Astrocyte (in vitro differentiated cells and primary cell): ENCODE data around the gene CEP63. TPM values are rescaled to one million over a fixed set of nuclear protein-coding genes. Genes with fewer than 3 reads are reported as not detected.
A peak's percentile ranks its signal among the peaks of the same experiment; 100 is the strongest.

Source experiments
- DNase-seq: peaks from one replicate; pipeline ENCODE4 v3.0.0-alpha.2; 2010; ENCODE audit warnings: low read depth
- FAIRE-seq: peaks from 2 replicates; lab custom pipeline; 2011; peaks lifted over from hg19 to GRCh38; lab: Jason Lieb, UNC
- H2AFZ ChIP-seq: 2 replicates; pipeline ENCODE4 v1.6.0; 2012; ENCODE audit warnings: low read depth, low read length, inconsistent platforms
- H3K27ac ChIP-seq: 2 replicates; pipeline ENCODE4 v1.5.1; 2011; ENCODE audit warnings: low read depth, low read length, inconsistent platforms
- H3K27me3 ChIP-seq: 2 replicates; pipeline ENCODE4 v1.6.0; 2011; ENCODE audit warnings: low read length, inconsistent platforms; ENCODE audit not compliant: insufficient read depth
- H3K36me3 ChIP-seq: 2 replicates; pipeline ENCODE4 v1.5.1; 2011; ENCODE audit warnings: low read length, inconsistent platforms; ENCODE audit not compliant: insufficient read depth
- H3K4me1 ChIP-seq: 2 replicates; pipeline ENCODE4 v1.5.1; 2011; ENCODE audit warnings: low read length, inconsistent platforms; ENCODE audit not compliant: insufficient read depth
- H3K4me2 ChIP-seq: 2 replicates; pipeline ENCODE4 v1.6.0; 2012; ENCODE audit warnings: low read length, inconsistent platforms
- H3K4me3 ChIP-seq: 2 replicates; pipeline ENCODE4 v1.5.1; 2011; ENCODE audit warnings: low read depth, mild to moderate bottlenecking, low read length, inconsistent platforms; ENCODE audit not compliant: insufficient read depth
- H3K79me2 ChIP-seq: 2 replicates; pipeline ENCODE4 v1.6.0; 2012; ENCODE audit warnings: mild to moderate bottlenecking, low read length, inconsistent platforms; ENCODE audit not compliant: insufficient read depth
- H3K9ac ChIP-seq: 2 replicates; pipeline ENCODE4 v1.6.0; 2012; ENCODE audit warnings: mild to moderate bottlenecking, low read length, inconsistent platforms
- H3K9me3 ChIP-seq: 2 replicates; pipeline ENCODE4 v1.5.1; 2012; ENCODE audit warnings: low read depth, mild to moderate bottlenecking, low read length, inconsistent platforms; ENCODE audit not compliant: insufficient read depth
- H4K20me1 ChIP-seq: 2 replicates; pipeline ENCODE4 v1.6.0; 2012; ENCODE audit warnings: low read length, inconsistent platforms; ENCODE audit not compliant: insufficient read depth
- H3K27ac Mint-ChIP-seq: one replicate; pipeline ENCODE4 v1.8.0; 2021; ENCODE audit warnings: mild to moderate bottlenecking, mixed read lengths; ENCODE audit not compliant: unreplicated experiment
- H3K27me3 Mint-ChIP-seq: one replicate; pipeline ENCODE4 v1.8.0; 2021; ENCODE audit warnings: low read depth, mixed read lengths; ENCODE audit not compliant: unreplicated experiment
- H3K36me3 Mint-ChIP-seq: one replicate; pipeline ENCODE4 v1.8.0; 2021; ENCODE audit warnings: low read depth, mixed read lengths; ENCODE audit not compliant: unreplicated experiment
- H3K4me1 Mint-ChIP-seq: one replicate; pipeline ENCODE4 v1.8.0; 2021; ENCODE audit warnings: low read depth, mixed read lengths; ENCODE audit not compliant: unreplicated experiment
- H3K4me3 Mint-ChIP-seq: one replicate; pipeline ENCODE4 v1.8.0; 2021; ENCODE audit warnings: mild to moderate bottlenecking, moderate library complexity, mixed read lengths; ENCODE audit not compliant: unreplicated experiment
- H3K9me3 Mint-ChIP-seq: one replicate; pipeline ENCODE4 v1.8.0; 2021; ENCODE audit warnings: mild to moderate bottlenecking, mixed read lengths; ENCODE audit not compliant: unreplicated experiment
- EZH2 ChIP-seq: IDR thresholded peaks from 2 replicates; pipeline ENCODE4 v1.6.1; 2012; ENCODE audit warnings: mild to moderate bottlenecking, low read length, inconsistent platforms; ENCODE audit not compliant: insufficient read depth
- total RNA-seq: library from RNA; stranded (reverse); gene quantifications from 2 replicates; pipeline ENCODE4 v1.2.1, GENCODE V29; 2021
- TF ChIP-seq, protein P1 (sequence below): IDR thresholded peaks from 2 replicates; pipeline ENCODE4 v1.5.1; 2011; ENCODE audit warnings: low read depth, mild to moderate bottlenecking, inconsistent platforms, low read length, moderate library complexity; ENCODE audit not compliant: insufficient read depth

CEP63 gene
- total RNA-seq, 1 donor from 2014 or later = 21.3 TPM

DNA sequence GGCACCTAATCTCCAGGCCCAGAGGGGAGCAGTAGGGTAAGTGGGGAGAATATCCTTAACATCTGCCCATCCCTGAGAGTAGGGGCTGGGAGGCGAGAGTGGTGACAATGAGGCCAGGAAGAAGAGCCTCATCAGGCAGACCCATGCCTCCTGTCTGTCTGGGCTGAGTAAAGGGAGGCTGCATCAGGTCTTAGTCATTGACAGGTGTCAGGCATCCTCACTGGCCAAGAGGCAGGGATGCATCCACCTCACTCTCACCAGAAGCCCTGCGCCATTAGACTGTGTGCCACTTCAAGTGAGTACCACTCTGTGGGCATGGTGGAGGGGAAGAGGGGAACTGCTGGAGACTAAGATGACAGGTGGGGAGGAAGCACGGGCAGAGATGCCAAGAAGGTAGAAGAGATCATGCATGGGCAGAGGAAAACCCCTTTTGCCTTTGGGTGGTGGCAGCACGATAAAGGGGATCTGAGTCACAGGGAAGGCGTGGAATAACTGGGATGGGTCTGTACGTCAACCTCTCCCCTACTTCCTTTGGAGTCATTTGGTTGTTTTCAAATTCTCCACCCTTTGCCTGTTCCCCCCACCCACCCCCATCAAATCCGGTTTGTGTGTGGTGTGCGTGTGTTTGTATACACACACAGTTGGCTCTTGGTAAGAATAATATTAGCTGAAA, 14.2 kb upstream of the CEP63 start:
- FAIRE-seq (no peak), DNase-seq (peak; percentile 74)
- Histone ChIP-seq H3K4me1 (peaks cover 21% of the 10 kb centered on the region), H3K27ac (peak overlapping the region; percentile 52), H2AFZ (no peak overlapping the region), H3K27me3 (no peaks in the 10 kb centered on the region), H3K4me3 (no peak overlapping the region), H3K9me3 (no peaks in the 10 kb centered on the region), H3K36me3 (peaks cover under 1% of the 10 kb centered on the region), H4K20me1 (no peaks in the 10 kb centered on the region), H3K79me2 (no peaks in the 10 kb centered on the region), H3K9ac (peak overlapping the region; percentile 45), H3K4me2 (peak overlapping the region; percentile 31)
- Mint-ChIP-seq H3K9me3 (no peaks in the 10 kb centered on the region), H3K27me3 (no peaks in the 10 kb centered on the region), H3K36me3 (peaks cover 2% of the 10 kb centered on the region), H3K4me3 (no peak overlapping the region), H3K4me1 (peaks cover 23% of the 10 kb centered on the region), H3K27ac (no peak overlapping the region)
- TF ChIP-seq, protein P1, sequence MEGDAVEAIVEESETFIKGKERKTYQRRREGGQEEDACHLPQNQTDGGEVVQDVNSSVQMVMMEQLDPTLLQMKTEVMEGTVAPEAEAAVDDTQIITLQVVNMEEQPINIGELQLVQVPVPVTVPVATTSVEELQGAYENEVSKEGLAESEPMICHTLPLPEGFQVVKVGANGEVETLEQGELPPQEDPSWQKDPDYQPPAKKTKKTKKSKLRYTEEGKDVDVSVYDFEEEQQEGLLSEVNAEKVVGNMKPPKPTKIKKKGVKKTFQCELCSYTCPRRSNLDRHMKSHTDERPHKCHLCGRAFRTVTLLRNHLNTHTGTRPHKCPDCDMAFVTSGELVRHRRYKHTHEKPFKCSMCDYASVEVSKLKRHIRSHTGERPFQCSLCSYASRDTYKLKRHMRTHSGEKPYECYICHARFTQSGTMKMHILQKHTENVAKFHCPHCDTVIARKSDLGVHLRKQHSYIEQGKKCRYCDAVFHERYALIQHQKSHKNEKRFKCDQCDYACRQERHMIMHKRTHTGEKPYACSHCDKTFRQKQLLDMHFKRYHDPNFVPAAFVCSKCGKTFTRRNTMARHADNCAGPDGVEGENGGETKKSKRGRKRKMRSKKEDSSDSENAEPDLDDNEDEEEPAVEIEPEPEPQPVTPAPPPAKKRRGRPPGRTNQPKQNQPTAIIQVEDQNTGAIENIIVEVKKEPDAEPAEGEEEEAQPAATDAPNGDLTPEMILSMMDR = no peak
- no peak for TF ChIP-seq EZH2

DNA sequence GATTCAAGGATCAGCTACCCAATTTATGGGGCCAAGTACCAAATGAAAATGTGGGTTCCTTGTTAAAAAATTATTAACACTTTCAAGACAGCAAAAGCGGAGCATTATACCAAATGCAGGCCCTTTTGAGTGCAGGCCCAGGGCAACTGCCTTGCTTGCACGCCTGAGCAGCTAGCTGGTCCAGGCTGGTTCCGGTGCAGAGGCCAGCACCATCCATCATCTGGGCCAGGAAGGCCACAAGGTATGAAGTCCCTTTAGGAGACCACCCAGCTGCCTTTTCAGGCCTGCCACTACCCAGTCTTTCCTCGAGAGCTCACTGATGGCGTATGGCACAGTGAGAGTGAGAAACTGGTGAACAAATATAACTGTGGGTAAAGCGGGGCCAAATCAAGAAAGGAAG, 13.0 kb upstream of the CEP63 start:
- H3K4me3 Mint-ChIP-seq = no peak overlapping the region
- Histone ChIP-seq H3K4me3 (no peak overlapping the region), H3K4me2 (no peak overlapping the region), H3K79me2 (no peaks in the 10 kb centered on the region), H3K27me3 (no peaks in the 10 kb centered on the region), H3K4me1 (peaks cover 24% of the 10 kb centered on the region), H4K20me1 (no peaks in the 10 kb centered on the region), H3K36me3 (peaks cover 6% of the 10 kb centered on the region), H3K27ac (no peak overlapping the region), H3K9ac (no peak overlapping the region), H3K9me3 (no peaks in the 10 kb centered on the region), H2AFZ (no peak overlapping the region)
- peaks cover 29% of the 10 kb centered on the region for H3K4me1 Mint-ChIP-seq
- TF ChIP-seq, protein P1 = no peak
- FAIRE-seq (no peak), DNase-seq (no peak)
- H3K27ac Mint-ChIP-seq = no peak overlapping the region
- H3K27me3 Mint-ChIP-seq = no peaks in the 10 kb centered on the region
- H3K9me3 Mint-ChIP-seq = no peaks in the 10 kb centered on the region
- peaks cover 2% of the 10 kb centered on the region for H3K36me3 Mint-ChIP-seq

DNA sequence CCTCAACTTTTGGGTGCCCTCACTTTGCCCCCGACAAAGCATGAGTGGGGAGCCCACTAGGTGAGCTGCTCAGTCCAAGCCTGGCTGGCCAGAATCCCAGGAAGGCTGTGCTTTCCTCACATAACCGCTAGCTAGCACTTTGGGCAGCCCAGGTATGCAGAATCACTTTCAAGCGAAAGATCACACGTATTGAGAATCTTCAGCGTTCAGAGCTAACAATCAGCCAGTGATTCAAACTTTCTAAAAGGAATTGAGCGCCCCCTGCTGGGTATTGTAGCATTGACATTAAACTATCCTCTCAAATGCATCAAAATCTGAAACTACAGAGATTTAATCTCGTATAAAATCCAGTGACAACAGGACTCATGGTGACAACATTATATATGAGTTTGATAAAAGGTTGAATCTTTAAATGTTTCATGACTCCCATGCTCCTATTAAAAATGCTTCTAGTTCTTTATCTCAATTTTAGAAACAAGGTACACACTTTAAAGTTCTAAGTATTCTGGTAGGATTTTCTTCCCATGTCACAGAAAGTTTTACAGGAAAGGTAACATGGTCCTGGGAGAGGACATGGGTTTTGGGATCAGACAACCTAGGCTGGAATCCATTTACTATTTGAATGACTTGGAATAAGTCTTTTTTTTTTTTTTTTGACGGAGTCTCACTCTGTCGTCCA, 11.8 kb upstream of the CEP63 start:
- peak overlapping the region; percentile 39 for H3K27ac ChIP-seq
- H3K27ac Mint-ChIP-seq = no peak overlapping the region

More for the DNA sequence above, 11.8 kb upstream of the CEP63 start:
- H3K36me3 ChIP-seq = peaks cover 17% of the 10 kb centered on the region
- H3K36me3 Mint-ChIP-seq = peaks cover 4% of the 10 kb centered on the region
- H2AFZ ChIP-seq = no peak overlapping the region
- H3K27me3 Mint-ChIP-seq = no peaks in the 10 kb centered on the region
- H3K4me3 Mint-ChIP-seq = no peak overlapping the region
- peak overlapping the region; percentile 24 for H3K4me2 ChIP-seq
- peaks cover 34% of the 10 kb centered on the region for H3K4me1 Mint-ChIP-seq
- peaks cover 30% of the 10 kb centered on the region for H3K4me1 ChIP-seq
- no peaks in the 10 kb centered on the region for H3K27me3 ChIP-seq
- H4K20me1 ChIP-seq = no peaks in the 10 kb centered on the region
- TF ChIP-seq, protein P1 = peak; percentile 78
- TF ChIP-seq EZH2 = no peak
- peak overlapping the region; percentile 60 for H3K9ac ChIP-seq
- H3K9me3 ChIP-seq = no peaks in the 10 kb centered on the region
- H3K79me2 ChIP-seq = no peaks in the 10 kb centered on the region
- no peak overlapping the region for H3K4me3 ChIP-seq
- DNase-seq = peak; percentile 71
- FAIRE-seq = peak; percentile 80
- H3K9me3 Mint-ChIP-seq = no peaks in the 10 kb centered on the region
